B cell (primary cell): ENCODE measurements around the gene SMOC1.

Source experiments
- CTCF ChIP-seq: fragments of 200-600 bp; IDR thresholded peaks from one replicate; pipeline ENCODE4 v1.8.0; 2022; ENCODE audit warnings: antibody characterized with exemption, mild to moderate bottlenecking
- EZH2 ChIP-seq: IDR thresholded peaks from 2 replicates; pipeline ENCODE4 v1.6.1; 2012; ENCODE audit warnings: borderline replicate concordance, low read depth, mild to moderate bottlenecking, moderate library complexity, low read length; ENCODE audit not compliant: insufficient read depth, poor library complexity, severe bottlenecking

DNA sequence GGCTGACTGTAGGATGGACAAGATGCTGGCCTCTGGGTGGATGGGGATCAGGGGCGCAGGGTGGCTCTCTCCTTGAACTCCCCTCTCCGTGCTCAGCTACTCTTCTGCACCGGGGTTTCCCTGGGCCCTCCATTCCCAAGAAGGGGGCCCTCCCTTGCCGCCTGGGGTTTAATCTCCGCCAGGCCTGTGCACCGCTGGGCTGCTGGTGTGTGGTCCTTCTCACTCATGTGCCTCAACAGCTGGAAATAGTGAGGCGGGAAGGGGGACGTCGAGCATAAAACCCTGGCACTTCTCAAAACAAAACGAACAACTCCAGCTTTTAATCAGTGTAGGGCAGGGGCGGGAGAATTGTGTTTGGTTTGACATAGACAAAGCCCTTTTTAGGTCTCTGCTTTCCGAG is 19.0 kb upstream of the SMOC1 start:
- TF ChIP-seq CTCF (no peak), EZH2 (no peak)
